ENCODE data around the gene KRTAP10-1.

Gene KRTAP10-1

DNA sequence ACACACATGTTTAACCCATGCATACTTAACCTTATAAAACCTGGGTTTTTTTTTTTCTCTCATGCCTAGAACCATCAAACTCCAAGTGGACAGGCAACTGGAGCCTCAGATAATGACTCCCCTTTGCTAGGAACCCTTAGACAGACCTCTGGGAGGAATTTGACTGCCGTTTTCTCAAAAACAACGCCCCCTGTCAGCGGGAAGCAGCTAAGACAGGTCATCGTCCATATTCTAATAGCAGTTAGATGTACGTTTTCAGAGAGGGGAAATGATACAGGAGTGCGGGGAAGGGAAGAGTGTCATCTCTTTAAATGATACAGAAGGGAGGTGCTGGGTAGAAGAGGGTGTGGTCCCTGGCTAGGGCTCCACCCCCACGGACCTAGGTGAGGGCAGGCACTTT, 50.0 kb downstream of the KRTAP10-1 start:
- H3K4me3 ChIP-seq (ENCODE audit: low read length), result no peak overlapping the region
- TF ChIP-seq, protein P1, sequence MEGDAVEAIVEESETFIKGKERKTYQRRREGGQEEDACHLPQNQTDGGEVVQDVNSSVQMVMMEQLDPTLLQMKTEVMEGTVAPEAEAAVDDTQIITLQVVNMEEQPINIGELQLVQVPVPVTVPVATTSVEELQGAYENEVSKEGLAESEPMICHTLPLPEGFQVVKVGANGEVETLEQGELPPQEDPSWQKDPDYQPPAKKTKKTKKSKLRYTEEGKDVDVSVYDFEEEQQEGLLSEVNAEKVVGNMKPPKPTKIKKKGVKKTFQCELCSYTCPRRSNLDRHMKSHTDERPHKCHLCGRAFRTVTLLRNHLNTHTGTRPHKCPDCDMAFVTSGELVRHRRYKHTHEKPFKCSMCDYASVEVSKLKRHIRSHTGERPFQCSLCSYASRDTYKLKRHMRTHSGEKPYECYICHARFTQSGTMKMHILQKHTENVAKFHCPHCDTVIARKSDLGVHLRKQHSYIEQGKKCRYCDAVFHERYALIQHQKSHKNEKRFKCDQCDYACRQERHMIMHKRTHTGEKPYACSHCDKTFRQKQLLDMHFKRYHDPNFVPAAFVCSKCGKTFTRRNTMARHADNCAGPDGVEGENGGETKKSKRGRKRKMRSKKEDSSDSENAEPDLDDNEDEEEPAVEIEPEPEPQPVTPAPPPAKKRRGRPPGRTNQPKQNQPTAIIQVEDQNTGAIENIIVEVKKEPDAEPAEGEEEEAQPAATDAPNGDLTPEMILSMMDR (conservative IDR thresholded peaks at IDR 0.05; ENCODE audit: low read length), result no peak
- DNase-seq (ENCODE audit: low read depth), result no peak
